Endothelial cell (in vitro differentiated cells): ENCODE measurements around the gene TRMT13. TPM values are rescaled to one million over a fixed set of nuclear protein-coding genes. Genes with fewer than 3 reads are reported as not detected.

Source experiments
- DNase-seq: peaks from one replicate; pipeline ENCODE4 v3.0.0; 2021; ENCODE audit warnings: low spot score
- H3K27ac Mint-ChIP-seq: one replicate; pipeline ENCODE4 v1.8.0; 2021; ENCODE audit warnings: mixed read lengths, inconsistent platforms; ENCODE audit not compliant: unreplicated experiment
- H3K27me3 Mint-ChIP-seq: one replicate; pipeline ENCODE4 v1.8.0; 2021; ENCODE audit warnings: mild to moderate bottlenecking, moderate library complexity, mixed read lengths, inconsistent platforms; ENCODE audit not compliant: unreplicated experiment
- H3K36me3 Mint-ChIP-seq: one replicate; pipeline ENCODE4 v1.8.0; 2021; ENCODE audit warnings: mild to moderate bottlenecking, low read depth, mixed read lengths, inconsistent platforms; ENCODE audit not compliant: unreplicated experiment
- H3K4me1 Mint-ChIP-seq: one replicate; pipeline ENCODE4 v1.8.0; 2021; ENCODE audit warnings: mild to moderate bottlenecking, mixed read lengths, inconsistent platforms; ENCODE audit not compliant: unreplicated experiment
- H3K4me3 Mint-ChIP-seq: one replicate; pipeline ENCODE4 v1.8.0; 2021; ENCODE audit warnings: mild to moderate bottlenecking, mixed read lengths, inconsistent platforms; ENCODE audit not compliant: unreplicated experiment
- H3K9me3 Mint-ChIP-seq: one replicate; pipeline ENCODE4 v1.8.0; 2021; ENCODE audit warnings: mixed read lengths, inconsistent platforms; ENCODE audit not compliant: unreplicated experiment
- total RNA-seq: library from RNA; stranded (reverse); fragmentation: NEBNext Ultra II Directional; extraction: Animal tissue kit (Norgen Biotek cat#: 25700); gene quantifications from one replicate; pipeline ENCODE4 v1.2.1, GENCODE V29; 2021; ENCODE audit not compliant: unreplicated experiment
- TF ChIP-seq, protein P1 (sequence below): fragments of 200-600 bp; sonication (generic); IDR thresholded peaks from one replicate; pipeline ENCODE4 v1.5.0; 2021; ENCODE audit warnings: antibody characterized with exemption; ENCODE audit not compliant: unreplicated experiment

Gene TRMT13
- total RNA-seq, 1 donor from 2014 or later = 10.5 TPM

- no peak overlapping the region for H3K4me3 Mint-ChIP-seq
- H3K36me3 Mint-ChIP-seq = no peaks in the 10 kb centered on the region
- no peak for DNase-seq
- no peaks in the 10 kb centered on the region for H3K4me1 Mint-ChIP-seq
- H3K27ac Mint-ChIP-seq = no peak overlapping the region
- no peaks in the 10 kb centered on the region for H3K9me3 Mint-ChIP-seq
- TF ChIP-seq, protein P1, sequence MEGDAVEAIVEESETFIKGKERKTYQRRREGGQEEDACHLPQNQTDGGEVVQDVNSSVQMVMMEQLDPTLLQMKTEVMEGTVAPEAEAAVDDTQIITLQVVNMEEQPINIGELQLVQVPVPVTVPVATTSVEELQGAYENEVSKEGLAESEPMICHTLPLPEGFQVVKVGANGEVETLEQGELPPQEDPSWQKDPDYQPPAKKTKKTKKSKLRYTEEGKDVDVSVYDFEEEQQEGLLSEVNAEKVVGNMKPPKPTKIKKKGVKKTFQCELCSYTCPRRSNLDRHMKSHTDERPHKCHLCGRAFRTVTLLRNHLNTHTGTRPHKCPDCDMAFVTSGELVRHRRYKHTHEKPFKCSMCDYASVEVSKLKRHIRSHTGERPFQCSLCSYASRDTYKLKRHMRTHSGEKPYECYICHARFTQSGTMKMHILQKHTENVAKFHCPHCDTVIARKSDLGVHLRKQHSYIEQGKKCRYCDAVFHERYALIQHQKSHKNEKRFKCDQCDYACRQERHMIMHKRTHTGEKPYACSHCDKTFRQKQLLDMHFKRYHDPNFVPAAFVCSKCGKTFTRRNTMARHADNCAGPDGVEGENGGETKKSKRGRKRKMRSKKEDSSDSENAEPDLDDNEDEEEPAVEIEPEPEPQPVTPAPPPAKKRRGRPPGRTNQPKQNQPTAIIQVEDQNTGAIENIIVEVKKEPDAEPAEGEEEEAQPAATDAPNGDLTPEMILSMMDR = no peak
- H3K27me3 Mint-ChIP-seq = peaks cover 2% of the 10 kb centered on the region
Observed at GRCh38 chr1:100164702-100165101, 31.7 kb downstream of the TRMT13 start.

DNA sequence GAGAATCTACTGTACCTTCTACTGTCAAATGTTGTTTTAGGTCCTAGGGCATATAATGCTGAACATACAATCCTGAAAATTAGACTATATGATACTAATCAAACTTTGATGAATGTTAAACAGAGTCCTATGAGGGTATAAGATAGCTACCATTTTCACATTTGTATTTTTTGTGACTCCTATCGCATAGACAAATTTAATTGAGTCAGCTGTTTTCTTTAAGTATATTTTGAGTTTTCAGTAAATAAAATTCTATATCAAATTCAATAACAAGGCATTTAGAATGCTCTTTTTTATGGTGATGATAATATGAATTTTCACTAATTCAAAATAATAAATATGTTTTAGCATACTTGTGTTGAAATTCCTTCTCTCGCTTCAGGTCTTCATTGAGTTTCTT lies 35.1 kb downstream of the TRMT13 start:
- H3K4me1 Mint-ChIP-seq = no peaks in the 10 kb centered on the region
- TF ChIP-seq, protein P1 = no peak

GRCh38 chr1:100177295-100178041 lies 44.5 kb downstream of the TRMT13 start:
- TF ChIP-seq, protein P1 = no peak
- Mint-ChIP-seq H3K36me3 (no peaks in the 10 kb centered on the region), H3K4me3 (no peak overlapping the region), H3K27me3 (peaks cover 2% of the 10 kb centered on the region), H3K9me3 (no peaks in the 10 kb centered on the region), H3K27ac (no peak overlapping the region), H3K4me1 (no peaks in the 10 kb centered on the region)
- no peak for DNase-seq

More for the DNA sequence above, 35.1 kb downstream of the TRMT13 start:
- no peak for DNase-seq
- Mint-ChIP-seq H3K27ac (no peak overlapping the region), H3K27me3 (peaks cover 2% of the 10 kb centered on the region), H3K36me3 (no peaks in the 10 kb centered on the region), H3K9me3 (no peaks in the 10 kb centered on the region), H3K4me3 (no peak overlapping the region)

DNA sequence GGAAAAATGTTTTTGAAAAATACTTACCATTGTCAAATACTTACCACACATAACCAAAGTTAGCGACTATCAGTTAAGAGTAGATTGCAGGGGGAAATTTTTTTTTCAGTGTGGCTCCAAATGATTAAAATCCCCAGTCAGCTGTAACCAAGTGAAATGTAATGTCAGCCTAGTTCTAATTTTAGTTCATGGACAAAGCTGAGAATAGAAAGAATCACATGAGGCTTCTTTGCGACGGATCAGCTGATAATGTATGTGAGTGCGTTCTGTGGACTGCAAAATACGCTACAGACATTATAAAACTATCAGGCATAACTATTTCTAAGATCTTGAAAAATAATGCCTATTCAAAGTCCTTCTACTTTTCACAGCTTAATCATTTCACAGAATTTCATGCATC lies 45.1 kb downstream of the TRMT13 start, which contains the start of gene LRRC39:
TSS of gene LRRC39 (minus strand) at position 166 of the 400 bp plus-strand sequence. CDS start 9,740 bp downstream, outside the sequence.
- Mint-ChIP-seq H3K36me3 (no peaks in the 10 kb centered on the region), H3K4me1 (no peaks in the 10 kb centered on the region), H3K9me3 (no peaks in the 10 kb centered on the region), H3K27me3 (peaks cover 2% of the 10 kb centered on the region), H3K27ac (no peak within 1 kb of the TSS), H3K4me3 (no peak within 1 kb of the TSS)
- TF ChIP-seq, protein P1 = no peak
- DNase-seq = no peak

- Mint-ChIP-seq H3K9me3 (no peaks in the 10 kb centered on the region), H3K4me3 (no peak overlapping the region), H3K27ac (no peak overlapping the region), H3K4me1 (no peaks in the 10 kb centered on the region), H3K27me3 (no peaks in the 10 kb centered on the region), H3K36me3 (peaks cover 4% of the 10 kb centered on the region)
- TF ChIP-seq, protein P1 = no peak
- no peak for DNase-seq
Observed at GRCh38 chr1:100183370-100183769, 50.4 kb downstream of the TRMT13 start.
